Activated CD4-positive, alpha-beta T cell treated with anti-CD3 and anti-CD28 coated beads, Interleukin-10, Interleukin-2, amounts not matched to agents 100 ng/mL and 50 ng/mL, durations not matched to agents 16 hours and 8 hours (primary cell): ENCODE measurements around the gene OR10A6.
A peak's percentile ranks its signal among the peaks of the same experiment; 100 is the strongest.

Experiments used
- DNase-seq: peaks from one replicate; pipeline ENCODE4 v3.0.0-alpha.2; 2020

Gene OR10A6

GRCh38 chr11:7931168-7931567 lies at the start of gene OR10A6:
OR10A6 (minus strand) TSS chr11:7931268; CDS start chr11:7928662, 2,606 bp downstream.
- no peak for DNase-seq

- DNase-seq, result no peak
Measured at GRCh38 chr11:7977232-7977917, 46.3 kb upstream of the OR10A6 start.

GRCh38 chr11:7974668-7975067 lies 43.6 kb upstream of the OR10A6 start:
- no peak for DNase-seq

GRCh38 chr11:7973011-7973410 lies 41.9 kb upstream of the OR10A6 start:
- no peak for DNase-seq

- DNase-seq, result no peak
Measured at GRCh38 chr11:7971846-7972245, 40.8 kb upstream of the OR10A6 start.

GRCh38 chr11:7969756-7970646 lies 38.9 kb upstream of the OR10A6 start:
- DNase-seq, result no peak

- no peak for DNase-seq
Measured at GRCh38 chr11:7968686-7969085, 37.6 kb upstream of the OR10A6 start.

- DNase-seq, result no peak
Measured at GRCh38 chr11:7967826-7968225, 36.8 kb upstream of the OR10A6 start.

GRCh38 chr11:7967097-7967496 lies 36.0 kb upstream of the OR10A6 start:
- no peak for DNase-seq

- no peak for DNase-seq
Measured at GRCh38 chr11:7965386-7965785, 34.3 kb upstream of the OR10A6 start, which contains the start of gene NLRP10. NLRP10 (minus strand) TSS chr11:7965447; CDS start chr11:7963495, 1,952 bp downstream.

GRCh38 chr11:7964873-7965272 lies 33.8 kb upstream of the OR10A6 start:
- DNase-seq, result no peak

- DNase-seq, result no peak
Measured at GRCh38 chr11:7964261-7964660, 33.2 kb upstream of the OR10A6 start.

GRCh38 chr11:7955191-7955590 lies 24.1 kb upstream of the OR10A6 start:
- no peak for DNase-seq

GRCh38 chr11:7949934-7950333 lies 18.9 kb upstream of the OR10A6 start:
- no peak for DNase-seq

GRCh38 chr11:7944123-7944522 lies 13.1 kb upstream of the OR10A6 start:
- no peak for DNase-seq

- DNase-seq, result no peak
Measured at GRCh38 chr11:7941608-7942007, 10.5 kb upstream of the OR10A6 start, which contains the start of gene OR10A3. OR10A3 (minus strand) TSS chr11:7941708; CDS start chr11:7939520, 2,188 bp downstream.

- no peak for DNase-seq
Measured at GRCh38 chr11:7941146-7941545, 10.1 kb upstream of the OR10A6 start.

- DNase-seq, result no peak
Measured at GRCh38 chr11:7936615-7937014, 5.5 kb upstream of the OR10A6 start.

- peak; percentile 38 for DNase-seq
Measured at GRCh38 chr11:7927635-7928034, 3.4 kb downstream of the OR10A6 start.

GRCh38 chr11:7924536-7924935 lies 6.5 kb downstream of the OR10A6 start:
- DNase-seq, result no peak

- DNase-seq, result no peak
Measured at GRCh38 chr11:7918141-7918540, 12.9 kb downstream of the OR10A6 start.

- no peak for DNase-seq
Measured at GRCh38 chr11:7911011-7911410, 20.1 kb downstream of the OR10A6 start.

GRCh38 chr11:7910286-7910788 lies 20.7 kb downstream of the OR10A6 start:
- no peak for DNase-seq
